Activated naive CD8-positive, alpha-beta T cell treated with anti-CD3 and anti-CD28 coated beads for 36 hours (primary cell): ENCODE results near the gene ESRRG. TPM values are rescaled to one million over a fixed set of nuclear protein-coding genes. Genes with fewer than 3 reads are reported as not detected.
"Not testable (repeated sequence)": the region's sequence is repeated elsewhere in the genome, so short reads cannot be mapped to it uniquely, and the experiment has no call there.

Experiments
- DNase-seq: peaks from one replicate; pipeline ENCODE4 v3.0.0; 2021
- H3K27ac Mint-ChIP-seq: one replicate; pipeline ENCODE4 v1.8.0; 2022; ENCODE audit warnings: mild to moderate bottlenecking, moderate library complexity, mixed read lengths
- H3K27me3 Mint-ChIP-seq: one replicate; pipeline ENCODE4 v1.8.0; 2022; ENCODE audit warnings: mild to moderate bottlenecking, mixed read lengths
- H3K36me3 Mint-ChIP-seq: one replicate; pipeline ENCODE4 v1.8.0; 2021; ENCODE audit warnings: mild to moderate bottlenecking, mixed read lengths
- H3K4me1 Mint-ChIP-seq: one replicate; pipeline ENCODE4 v1.8.0; 2021; ENCODE audit warnings: mixed read lengths
- H3K4me3 Mint-ChIP-seq: one replicate; pipeline ENCODE4 v1.8.0; 2022; ENCODE audit warnings: mild to moderate bottlenecking, moderate library complexity, mixed read lengths
- H3K9me3 Mint-ChIP-seq: one replicate; pipeline ENCODE4 v1.8.0; 2022; ENCODE audit warnings: mixed read lengths
- total RNA-seq, 2 experiments: library from RNA; stranded (reverse); gene quantifications; one replicate each; pipeline ENCODE4 v1.2.3, GENCODE V29; 2021

Gene ESRRG
- total RNA-seq, 2 experiments from 2014 or later = not detected

DNA sequence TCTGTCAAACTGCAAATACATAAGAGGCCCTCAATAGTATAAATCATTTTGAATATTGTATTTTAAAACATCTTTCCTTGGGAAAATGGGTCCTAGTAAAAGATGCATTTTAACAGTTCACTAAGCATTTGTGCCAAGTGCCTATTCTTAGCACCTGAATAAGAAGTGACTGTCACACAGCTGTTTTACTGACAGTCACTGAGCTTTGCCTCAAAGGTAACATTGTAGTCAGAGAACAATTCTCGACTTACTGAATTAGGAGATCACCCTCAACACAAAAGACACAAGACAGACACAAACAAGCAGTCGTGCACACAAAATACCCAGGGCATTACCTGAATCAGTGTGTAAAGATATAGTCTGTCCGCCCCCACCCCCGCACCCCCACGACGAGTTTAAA lies 408 bp downstream of the ESRRG start:
- Mint-ChIP-seq H3K27ac (no peak overlapping the region), H3K9me3 (no peaks in the 10 kb centered on the region), H3K4me1 (peaks cover 3% of the 10 kb centered on the region), H3K36me3 (no peaks in the 10 kb centered on the region), H3K27me3 (peaks cover 26% of the 10 kb centered on the region), H3K4me3 (no peak overlapping the region)
- no peak for DNase-seq

DNA sequence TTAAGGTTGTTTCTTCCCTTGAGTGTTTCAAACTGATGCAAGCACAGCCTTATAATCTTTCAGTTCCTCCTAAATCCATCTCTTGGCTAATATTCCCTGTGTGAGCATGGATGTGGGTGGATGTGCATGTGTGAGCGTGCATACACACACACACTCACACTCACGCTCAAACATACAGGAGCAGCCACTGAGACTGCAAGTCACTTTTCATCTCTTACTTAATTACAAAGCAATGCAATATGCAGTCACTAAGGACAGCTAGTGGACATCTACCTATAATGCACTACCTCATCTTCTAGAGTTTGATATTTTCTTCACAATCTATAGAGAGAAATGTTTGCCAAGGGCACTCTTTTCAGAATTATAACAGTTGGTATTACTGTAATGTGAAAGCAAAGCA lies 1.4 kb downstream of the ESRRG start:
- H3K4me1 Mint-ChIP-seq = peaks cover 3% of the 10 kb centered on the region
- H3K4me3 Mint-ChIP-seq = no peak overlapping the region
- peaks cover 26% of the 10 kb centered on the region for H3K27me3 Mint-ChIP-seq
- no peak overlapping the region for H3K27ac Mint-ChIP-seq
- no peak for DNase-seq
- no peaks in the 10 kb centered on the region for H3K36me3 Mint-ChIP-seq
- no peaks in the 10 kb centered on the region for H3K9me3 Mint-ChIP-seq

DNA sequence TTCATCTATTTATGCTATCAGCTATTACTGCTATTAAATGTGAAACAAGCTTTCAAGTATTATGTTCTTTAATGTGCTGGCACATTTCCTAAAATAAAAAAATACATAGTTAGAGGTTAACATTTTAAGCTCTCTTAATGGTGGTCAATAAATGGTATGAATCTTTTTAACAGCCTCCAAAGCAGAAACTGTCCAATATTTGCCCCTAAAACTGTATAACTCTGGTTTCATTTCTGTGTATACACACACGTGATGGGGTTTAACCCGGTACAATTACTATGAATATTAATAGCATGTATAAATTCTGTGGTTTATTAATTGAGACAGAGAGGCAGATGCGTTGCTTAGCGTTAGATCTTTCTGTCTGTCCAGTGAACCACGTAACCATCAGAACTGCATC lies 2.2 kb downstream of the ESRRG start:
- Mint-ChIP-seq H3K27me3 (peaks cover 26% of the 10 kb centered on the region), H3K9me3 (no peaks in the 10 kb centered on the region), H3K27ac (no peak overlapping the region)

GRCh38 chr1:216711712-216712111 lies 11.5 kb downstream of the ESRRG start:
- Mint-ChIP-seq H3K4me1 (no peaks in the 10 kb centered on the region), H3K36me3 (no peaks in the 10 kb centered on the region), H3K27ac (no peak overlapping the region)

More for the DNA sequence above, 2.2 kb downstream of the ESRRG start:
- H3K36me3 Mint-ChIP-seq = no peaks in the 10 kb centered on the region
- DNase-seq = no peak
- H3K4me1 Mint-ChIP-seq = peaks cover 3% of the 10 kb centered on the region
- no peak overlapping the region for H3K4me3 Mint-ChIP-seq

GRCh38 chr1:216710598-216711333 lies 12.5 kb downstream of the ESRRG start:
- Mint-ChIP-seq H3K4me1 (no peaks in the 10 kb centered on the region), H3K27me3 (no peaks in the 10 kb centered on the region), H3K27ac (no peak overlapping the region), H3K4me3 (no peak overlapping the region), H3K36me3 (no peaks in the 10 kb centered on the region), H3K9me3 (no peaks in the 10 kb centered on the region)
- no peak for DNase-seq

More at GRCh38 chr1:216711712-216712111, 11.5 kb downstream of the ESRRG start:
- H3K4me3 Mint-ChIP-seq = no peak overlapping the region
- H3K27me3 Mint-ChIP-seq = no peaks in the 10 kb centered on the region
- no peaks in the 10 kb centered on the region for H3K9me3 Mint-ChIP-seq
- DNase-seq = no peak

- DNase-seq = no peak
- Mint-ChIP-seq H3K4me3 (no peak overlapping the region), H3K4me1 (no peaks in the 10 kb centered on the region), H3K27ac (no peak overlapping the region), H3K36me3 (no peaks in the 10 kb centered on the region), H3K9me3 (no peaks in the 10 kb centered on the region), H3K27me3 (no peaks in the 10 kb centered on the region)
Measured at GRCh38 chr1:216710055-216710454, 13.2 kb downstream of the ESRRG start.

DNA sequence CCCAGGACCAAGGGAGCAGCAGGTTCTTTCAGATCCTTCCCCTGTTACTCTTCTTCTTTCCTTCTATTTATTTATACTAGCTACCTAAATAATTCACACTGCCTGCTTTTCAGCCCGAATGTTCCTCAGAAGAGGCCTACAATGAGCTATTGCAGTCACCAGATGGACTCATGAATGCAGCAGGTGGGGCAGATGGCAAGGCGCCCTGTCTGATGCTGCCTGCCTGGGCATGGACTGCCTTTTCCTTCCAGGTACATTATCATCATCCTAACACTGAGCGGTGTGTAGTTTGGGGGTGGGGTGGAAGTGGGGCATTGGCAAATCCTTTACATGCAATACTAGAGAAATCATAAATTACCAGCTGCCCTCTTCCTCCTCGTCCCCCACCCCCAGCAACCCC lies 17.6 kb downstream of the ESRRG start:
- H3K4me3 Mint-ChIP-seq = no peak overlapping the region
- no peaks in the 10 kb centered on the region for H3K9me3 Mint-ChIP-seq
- no peaks in the 10 kb centered on the region for H3K36me3 Mint-ChIP-seq
- H3K27me3 Mint-ChIP-seq = no peaks in the 10 kb centered on the region
- H3K27ac Mint-ChIP-seq = no peak overlapping the region
- no peak for DNase-seq
- H3K4me1 Mint-ChIP-seq = no peaks in the 10 kb centered on the region

GRCh38 chr1:216704065-216704464 lies 19.2 kb downstream of the ESRRG start:
- H3K27ac Mint-ChIP-seq, H3K9me3 Mint-ChIP-seq, H3K4me3 Mint-ChIP-seq, DNase-seq, H3K4me1 Mint-ChIP-seq, H3K36me3 Mint-ChIP-seq, H3K27me3 Mint-ChIP-seq: not testable (repeated sequence)

- H3K9me3 Mint-ChIP-seq = no peaks in the 10 kb centered on the region
- no peaks in the 10 kb centered on the region for H3K27me3 Mint-ChIP-seq
- H3K4me1 Mint-ChIP-seq = no peaks in the 10 kb centered on the region
- DNase-seq = no peak
- no peak overlapping the region for H3K4me3 Mint-ChIP-seq
- H3K27ac Mint-ChIP-seq = no peak overlapping the region
- no peaks in the 10 kb centered on the region for H3K36me3 Mint-ChIP-seq
Measured at GRCh38 chr1:216702170-216702569, 21.1 kb downstream of the ESRRG start.

GRCh38 chr1:216700779-216701178 lies 22.4 kb downstream of the ESRRG start:
- H3K4me3 Mint-ChIP-seq = no peak overlapping the region
- no peak for DNase-seq
- H3K9me3 Mint-ChIP-seq = no peaks in the 10 kb centered on the region
- H3K27ac Mint-ChIP-seq = no peak overlapping the region
- H3K27me3 Mint-ChIP-seq = no peaks in the 10 kb centered on the region
- H3K36me3 Mint-ChIP-seq = no peaks in the 10 kb centered on the region
- no peaks in the 10 kb centered on the region for H3K4me1 Mint-ChIP-seq

- H3K4me1 Mint-ChIP-seq = no peaks in the 10 kb centered on the region
- no peak overlapping the region for H3K27ac Mint-ChIP-seq
- no peaks in the 10 kb centered on the region for H3K36me3 Mint-ChIP-seq
- no peak for DNase-seq
- H3K27me3 Mint-ChIP-seq = no peaks in the 10 kb centered on the region
- H3K4me3 Mint-ChIP-seq = no peak overlapping the region
- H3K9me3 Mint-ChIP-seq = no peaks in the 10 kb centered on the region
Measured at GRCh38 chr1:216691710-216692109, 31.5 kb downstream of the ESRRG start.

- Mint-ChIP-seq H3K27me3 (no peaks in the 10 kb centered on the region), H3K4me1 (no peaks in the 10 kb centered on the region), H3K36me3 (no peaks in the 10 kb centered on the region), H3K4me3 (no peak overlapping the region), H3K9me3 (no peaks in the 10 kb centered on the region), H3K27ac (no peak overlapping the region)
- no peak for DNase-seq
Measured at GRCh38 chr1:216690603-216691002, 32.6 kb downstream of the ESRRG start.

DNA sequence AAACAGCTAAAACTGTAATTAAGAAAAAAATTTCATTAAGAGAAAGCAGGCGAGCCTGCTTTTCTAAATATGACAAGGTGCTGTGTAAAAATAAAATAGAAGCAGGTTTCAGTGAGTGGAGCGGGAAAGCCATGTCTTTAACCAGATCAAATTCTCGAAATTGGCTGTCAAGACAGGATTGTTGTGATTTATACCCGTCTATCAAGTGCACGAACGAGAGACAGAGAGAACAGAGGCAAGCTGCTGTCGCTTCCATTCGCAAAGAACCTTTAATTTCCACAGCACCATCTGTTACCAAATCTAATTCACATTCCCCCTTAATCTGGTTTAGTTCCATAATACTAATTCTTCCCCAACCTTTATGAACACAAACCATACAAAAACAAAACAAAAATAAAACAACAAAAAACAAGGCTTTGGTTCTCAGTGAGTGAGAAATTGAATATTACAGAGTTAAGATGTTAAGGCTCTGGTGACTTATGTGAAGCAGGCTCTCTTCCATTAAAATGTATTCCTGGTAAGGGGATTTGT lies 35.0 kb downstream of the ESRRG start:
- Mint-ChIP-seq H3K4me3 (no peak overlapping the region), H3K27ac (no peak overlapping the region), H3K36me3 (no peaks in the 10 kb centered on the region), H3K27me3 (no peaks in the 10 kb centered on the region), H3K4me1 (no peaks in the 10 kb centered on the region), H3K9me3 (no peaks in the 10 kb centered on the region)
- DNase-seq = no peak

DNA sequence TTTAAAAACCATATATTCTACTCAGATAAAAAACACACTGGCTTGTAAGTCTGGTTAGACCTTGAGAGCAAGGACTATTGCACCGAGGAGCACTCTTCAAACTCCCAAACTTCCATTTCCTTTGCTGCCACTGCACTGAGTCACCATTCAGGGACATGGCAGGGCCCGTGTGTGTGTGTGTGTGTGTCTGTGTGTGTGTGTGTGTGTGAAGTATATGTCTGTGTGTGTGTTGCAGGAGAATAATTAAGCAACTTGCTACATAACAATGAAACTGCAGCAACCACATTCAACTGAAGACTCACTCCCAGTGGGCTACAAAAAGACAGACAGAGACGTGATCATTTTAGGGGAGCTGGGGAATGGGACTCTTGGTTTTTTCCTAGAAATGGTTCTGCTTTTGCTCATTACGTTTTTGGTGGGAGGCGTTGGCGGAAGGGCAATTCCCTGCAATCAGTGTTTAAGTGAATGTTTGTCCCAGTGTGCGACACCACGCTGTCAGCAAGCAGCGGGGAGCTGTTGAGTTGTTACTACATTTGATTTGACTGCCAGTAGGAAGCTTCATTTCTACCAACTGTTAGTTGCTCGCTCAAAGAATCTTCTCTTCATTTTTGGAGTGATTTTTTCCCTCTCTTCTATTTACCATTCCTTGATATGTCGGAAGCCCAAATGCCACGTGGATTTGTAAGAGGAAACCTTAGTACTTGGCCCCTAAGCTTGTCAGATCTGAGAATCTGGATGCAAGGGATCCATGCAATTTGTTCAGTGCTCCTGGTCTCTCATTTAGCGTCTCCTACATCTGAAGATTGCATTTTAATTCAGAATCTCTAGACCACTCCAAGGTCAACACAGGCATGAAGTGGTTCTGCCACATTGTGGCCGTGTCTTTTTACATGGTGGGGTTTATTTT lies 36.1 kb downstream of the ESRRG start:
- H3K9me3 Mint-ChIP-seq = no peaks in the 10 kb centered on the region
- H3K4me1 Mint-ChIP-seq = no peaks in the 10 kb centered on the region
- H3K36me3 Mint-ChIP-seq = no peaks in the 10 kb centered on the region
- H3K27ac Mint-ChIP-seq = no peak overlapping the region
- H3K4me3 Mint-ChIP-seq = no peak overlapping the region
- DNase-seq = no peak
- H3K27me3 Mint-ChIP-seq = no peaks in the 10 kb centered on the region

GRCh38 chr1:216682752-216683151 lies 40.5 kb downstream of the ESRRG start:
- no peak overlapping the region for H3K27ac Mint-ChIP-seq
- no peaks in the 10 kb centered on the region for H3K9me3 Mint-ChIP-seq
- no peaks in the 10 kb centered on the region for H3K4me1 Mint-ChIP-seq
- no peaks in the 10 kb centered on the region for H3K27me3 Mint-ChIP-seq
- H3K36me3 Mint-ChIP-seq = no peaks in the 10 kb centered on the region
- DNase-seq = no peak
- H3K4me3 Mint-ChIP-seq = no peak overlapping the region
